T-helper 2 cell treated with Interferon-gamma antibody and Interleukin-4, amounts not matched to agents 100 ng/mL and 5 ng/mL, for 36 hours (primary cell): ENCODE measurements around the gene UBE3B. TPM values are rescaled to one million over a fixed set of nuclear protein-coding genes. Genes with fewer than 3 reads are reported as not detected.
"Not testable (repeated sequence)": the region's sequence is repeated elsewhere in the genome, so short reads cannot be mapped to it uniquely, and the experiment has no call there.

Experiments
- intact Hi-C: fragments of 100-400 bp; cut with micrococcal nuclease; formaldehyde crosslinking; loops from one replicate; pipeline ENCODE4 v1.15.1; 2023
- total RNA-seq: library from RNA; stranded (reverse); gene quantifications from 2 replicates; pipeline ENCODE4 v1.2.3, GENCODE V29; 2022

Gene UBE3B
- total RNA-seq, 1 donor from 2014 or later: 30.2 TPM

DNA sequence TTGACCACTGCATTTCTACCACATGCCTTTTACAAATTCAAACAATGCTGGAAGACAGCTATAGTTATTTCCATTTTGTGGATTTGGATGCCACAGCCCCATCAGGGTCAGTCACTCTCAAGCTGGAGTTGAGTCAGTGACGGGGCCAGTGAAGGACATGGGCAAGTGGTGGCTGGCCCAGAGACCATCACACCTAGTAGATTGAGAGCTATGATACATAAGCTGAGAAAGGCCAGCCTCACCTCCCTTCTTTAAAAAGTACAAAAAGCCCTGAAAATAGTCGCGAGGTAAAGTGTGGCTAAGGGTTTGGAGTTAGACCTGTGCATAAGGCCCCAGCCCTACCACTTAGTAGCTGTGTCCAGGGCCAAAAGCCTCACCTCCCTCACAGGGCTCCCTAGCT is 4.4 kb upstream of the UBE3B start:
- intact Hi-C loops: no loop called here

GRCh38 chr12:109473526-109474270 is 3.7 kb upstream of the UBE3B start:
- intact Hi-C loops: not testable (repeated sequence)

DNA sequence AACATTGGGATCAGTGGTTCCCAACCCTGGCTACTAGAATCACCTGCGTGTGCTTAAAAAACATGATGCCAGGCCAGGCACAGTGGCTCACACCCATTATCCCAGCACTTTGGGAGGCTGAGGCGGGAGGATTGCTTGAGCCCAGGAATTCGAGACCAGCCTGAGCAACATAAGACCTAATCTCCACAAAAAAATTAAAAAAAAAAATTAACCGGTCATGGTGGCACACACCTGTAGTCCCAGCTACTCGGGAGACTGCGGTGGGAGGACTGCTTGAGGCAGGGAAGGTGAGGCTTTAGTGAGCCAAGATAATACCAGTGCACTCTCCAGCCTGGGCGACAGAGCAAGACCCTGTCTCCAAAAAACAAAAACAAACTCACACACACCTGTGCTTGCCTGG is 2.3 kb upstream of the UBE3B start:
- intact Hi-C loops: no loop called here

DNA sequence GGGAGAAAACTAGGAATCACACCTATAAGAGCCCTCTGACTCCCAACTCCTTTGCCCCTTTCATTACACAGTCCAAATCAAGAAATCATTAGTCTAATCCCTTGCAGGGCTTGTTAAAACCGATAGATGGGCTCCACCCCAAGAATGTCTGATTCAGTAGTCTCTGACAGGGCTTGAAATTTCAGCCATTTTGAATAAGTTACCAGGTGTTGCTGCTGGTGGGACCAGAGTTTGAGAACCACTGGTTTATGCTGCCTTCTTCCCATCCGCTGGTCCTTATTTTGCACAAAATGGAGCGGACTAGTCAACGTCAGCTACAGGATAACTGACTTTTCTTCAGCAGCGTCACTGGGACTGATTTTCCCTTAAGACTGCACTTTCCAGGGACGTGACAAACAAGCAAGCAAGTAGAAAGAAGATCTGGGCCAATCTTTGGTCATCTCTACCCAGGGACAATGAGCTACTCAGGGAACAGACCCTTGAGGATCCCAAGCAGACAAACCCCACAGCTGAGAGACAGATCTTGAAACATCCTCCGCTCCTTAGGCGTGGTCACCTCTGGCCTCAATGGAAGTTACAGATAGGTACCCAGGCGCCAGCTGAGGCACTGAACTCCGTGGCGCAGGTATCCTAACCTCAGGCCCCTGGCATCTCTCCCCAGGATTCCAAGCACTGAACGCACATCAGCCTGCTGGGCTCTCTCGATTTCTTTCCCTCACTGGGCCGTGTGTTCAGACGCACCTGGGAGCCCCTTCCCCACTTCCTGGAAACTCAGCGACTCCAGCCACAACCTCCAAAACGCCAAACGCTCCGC is 1.2 kb upstream of the UBE3B start:
- intact Hi-C loops: loop anchor here (2.0 kb wide), 1 partner anchor 423 kb away; the partner anchor contains the start of gene USP30

GRCh38 chr12:109476807-109477184 is 638 bp upstream of the UBE3B start:
- intact Hi-C loops: loop anchor here (1.0 to 2.0 kb wide), 3 partner anchors 97 to 424 kb away; partner anchors contain the start of genes FAM222A, MMAB, MVK and USP30

GRCh38 chr12:109477963-109478315 is 505 bp downstream of the UBE3B start:
- intact Hi-C loops: loop anchor here (1.0 to 2.0 kb wide), 3 partner anchors 95 to 425 kb away; partner anchors contain the start of genes FAM222A, MMAB, MVK and USP30

GRCh38 chr12:109479761-109480160 is 2.3 kb downstream of the UBE3B start:
- intact Hi-C loops: no loop called here

GRCh38 chr12:109480356-109480755 is 2.9 kb downstream of the UBE3B start:
- intact Hi-C loops: no loop called here

DNA sequence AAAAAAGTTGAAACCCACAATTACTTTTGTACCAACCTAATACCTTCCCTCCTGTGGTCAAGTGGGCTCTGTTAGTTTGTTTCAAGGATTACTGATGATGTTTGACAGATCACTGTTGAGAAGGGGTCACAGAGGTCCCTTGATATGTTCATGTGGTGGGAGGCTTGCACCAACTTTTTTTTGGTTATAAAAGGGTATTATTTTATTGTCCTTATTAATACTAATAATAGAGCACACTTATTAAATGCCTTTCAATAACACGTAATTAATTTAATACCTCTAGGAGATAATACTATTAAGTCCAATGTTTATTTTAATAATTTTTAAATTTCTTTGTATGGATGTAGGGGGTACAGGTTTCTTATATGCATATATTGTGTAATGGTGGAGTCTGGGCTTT is 4.4 kb downstream of the UBE3B start:
- intact Hi-C loops: no loop called here

- intact Hi-C loops: no loop called here
Measured at GRCh38 chr12:109482491-109482890, 5.1 kb downstream of the UBE3B start.

DNA sequence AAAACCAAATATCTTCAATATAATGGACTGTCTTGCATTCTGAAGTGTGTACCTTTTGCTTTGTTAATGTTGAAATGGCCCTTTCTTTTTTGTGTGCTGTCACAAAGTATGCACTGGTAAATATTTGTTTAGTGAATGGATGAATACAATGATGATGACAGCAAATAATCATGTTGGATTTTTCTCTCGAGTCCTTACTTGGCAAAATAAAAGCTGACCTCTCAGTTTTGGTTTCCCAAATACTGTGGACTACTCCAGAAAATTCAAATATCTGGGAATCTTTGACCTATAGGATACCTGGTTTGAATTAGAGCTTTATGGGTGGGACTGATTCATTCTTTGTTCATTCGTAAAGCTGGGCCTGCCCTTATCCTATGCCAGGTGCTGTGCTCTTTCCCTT is 5.5 kb downstream of the UBE3B start:
- intact Hi-C loops: no loop called here

DNA sequence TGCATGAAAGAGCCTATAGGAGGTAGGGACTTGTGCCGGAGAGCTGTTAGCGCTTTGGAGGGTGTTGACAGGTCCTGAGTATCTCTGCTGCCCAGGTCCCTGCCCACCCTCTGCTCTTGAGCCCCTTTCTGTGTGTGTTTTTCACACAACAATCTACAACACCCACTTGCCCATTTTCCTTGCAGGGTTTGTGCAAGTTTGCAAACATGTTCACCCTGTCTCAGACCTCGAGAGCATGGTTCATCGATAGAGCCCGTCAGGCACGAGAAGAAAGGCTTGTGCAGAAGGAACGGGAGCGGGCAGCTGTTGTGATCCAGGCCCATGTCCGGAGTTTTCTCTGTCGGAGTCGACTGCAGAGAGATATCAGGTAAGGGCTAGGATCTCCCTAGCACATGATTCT is 5.9 kb downstream of the UBE3B start:
- intact Hi-C loops: no loop called here

DNA sequence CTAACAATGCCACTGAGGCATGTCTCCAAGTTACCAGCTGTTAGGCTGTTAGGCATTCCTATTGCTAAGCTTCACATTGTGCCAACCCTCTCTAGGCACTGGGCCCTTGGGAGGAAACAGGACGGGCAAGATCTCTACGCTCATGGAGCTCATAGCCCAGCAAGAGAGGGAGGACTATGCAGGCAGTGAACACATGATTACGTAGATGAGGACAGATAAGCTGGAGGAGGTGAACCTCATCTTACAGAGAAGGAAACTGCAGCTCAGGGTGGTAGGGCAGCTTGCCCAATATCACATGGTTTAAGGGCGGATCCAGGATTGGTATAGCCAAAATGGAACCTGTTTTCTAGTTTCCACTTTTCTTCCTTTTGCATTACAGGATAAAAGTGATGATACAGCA is 7.8 kb downstream of the UBE3B start:
- intact Hi-C loops: no loop called here

- intact Hi-C loops: no loop called here
Measured at GRCh38 chr12:109487181-109488050, 10.0 kb downstream of the UBE3B start.

GRCh38 chr12:109488051-109488665 is 10.7 kb downstream of the UBE3B start:
- intact Hi-C loops: no loop called here

GRCh38 chr12:109489016-109489954 is 11.9 kb downstream of the UBE3B start:
- intact Hi-C loops: no loop called here

DNA sequence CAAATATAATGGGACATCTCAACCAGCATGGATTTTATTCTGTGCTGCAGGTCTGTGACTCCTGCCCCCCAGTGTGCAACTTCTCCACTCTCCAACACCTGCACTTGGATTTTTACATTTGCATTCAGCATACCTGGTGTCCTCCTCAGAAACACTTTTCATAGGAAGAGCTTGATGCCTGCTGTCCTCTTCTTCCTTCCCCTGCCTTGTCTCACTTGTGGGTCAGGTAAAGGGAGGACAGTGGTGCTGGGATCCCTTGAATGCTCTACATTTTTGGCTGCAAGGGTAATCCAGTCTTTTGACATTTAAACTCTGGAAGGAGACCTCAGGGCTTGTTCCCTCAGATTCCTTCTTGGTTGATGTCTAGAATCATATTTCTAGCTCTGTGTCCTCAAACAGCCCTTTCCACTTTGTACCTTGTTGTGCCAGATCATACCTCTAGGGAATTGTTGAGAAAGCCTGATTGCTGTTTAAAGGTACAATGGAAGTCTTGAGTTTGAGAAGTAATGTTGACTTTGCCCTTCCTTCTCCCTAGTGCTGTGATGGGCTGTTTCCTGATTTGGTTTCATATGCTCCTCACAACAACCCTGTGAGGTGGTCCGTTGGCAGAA is 12.6 kb downstream of the UBE3B start:
- intact Hi-C loops: no loop called here

GRCh38 chr12:109491671-109492070 is 14.2 kb downstream of the UBE3B start:
- intact Hi-C loops: no loop called here

- intact Hi-C loops: no loop called here
Measured at GRCh38 chr12:109492371-109492770, 14.9 kb downstream of the UBE3B start.

DNA sequence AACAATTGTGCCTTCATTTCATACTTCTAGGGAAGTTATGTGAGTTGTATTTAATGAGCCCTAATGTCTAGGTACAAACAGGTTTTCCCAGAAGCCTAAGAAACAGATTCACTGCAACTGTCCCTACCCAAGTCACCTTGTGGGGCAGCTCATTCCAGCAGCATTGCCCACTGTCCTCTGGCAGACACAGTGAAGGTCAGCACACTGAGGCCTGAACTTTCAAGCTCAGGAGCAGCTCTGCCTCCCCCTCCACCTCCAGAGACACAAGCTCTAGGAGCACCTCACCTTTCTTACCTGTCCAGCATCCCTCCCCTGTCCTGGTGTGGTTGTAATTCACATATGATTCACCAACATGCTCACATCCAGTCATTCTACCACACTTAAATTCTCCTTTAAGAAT is 15.7 kb downstream of the UBE3B start:
- intact Hi-C loops: no loop called here
